22Rv1 (cell line): ENCODE results near the gene DOC2A.
A peak's percentile ranks its signal among the peaks of the same experiment; 100 is the strongest.
"Not testable (repeated sequence)": the region's sequence is repeated elsewhere in the genome, so short reads cannot be mapped to it uniquely, and the experiment has no call there.

Experiments used
- H3K27ac ChIP-seq: fragments of 450-650 bp; 2 replicates; pipeline ENCODE4 v1.5.1; 2017
- CTCF ChIP-seq: fragments of 450-650 bp; IDR thresholded peaks from 2 replicates; pipeline ENCODE4 v1.5.1; 2017; ENCODE audit warnings: mild to moderate bottlenecking
- ZFX ChIP-seq: fragments of 450-650 bp; IDR thresholded peaks from 2 replicates; pipeline ENCODE4 v1.6.1; 2017; ENCODE audit warnings: antibody characterized with exemption, borderline replicate concordance

DOC2A gene

GRCh38 chr16:29961479-29962343 is 49.1 kb downstream of the DOC2A start, which contains the start of gene TMEM219:
TMEM219 (plus strand) TSS chr16:29962079; CDS start chr16:29963144, 1,065 bp downstream.
- peak within 1 kb of the TSS; percentile 74 for H3K27ac ChIP-seq
- no peak for TF ChIP-seq ZFX
- TF ChIP-seq CTCF, result peak; percentile 43

GRCh38 chr16:29961127-29961478 is 49.7 kb downstream of the DOC2A start:
- peak overlapping the region; percentile 74 for H3K27ac ChIP-seq

GRCh38 chr16:29959821-29960220 is 51.0 kb downstream of the DOC2A start:
- H3K27ac ChIP-seq, result not testable (repeated sequence)

More at GRCh38 chr16:29961127-29961478, 49.7 kb downstream of the DOC2A start:
- TF ChIP-seq CTCF (no peak), ZFX (no peak)

GRCh38 chr16:29959293-29959692 is 51.5 kb downstream of the DOC2A start:
- no peak overlapping the region for H3K27ac ChIP-seq
- TF ChIP-seq ZFX (no peak), CTCF (no peak)

GRCh38 chr16:29958756-29959155 is 52.1 kb downstream of the DOC2A start:
- H3K27ac ChIP-seq, result no peak overlapping the region
- no peak for TF ChIP-seq CTCF
- no peak for TF ChIP-seq ZFX
